Panc1 (cell line): ENCODE data around the gene NARF.

Source experiments
- POLR2AphosphoS5 ChIP-seq: IDR thresholded peaks from 2 replicates; pipeline ENCODE4 v1.6.1; 2012; ENCODE audit warnings: mild to moderate bottlenecking, low read depth, low read length, moderate library complexity
- SIN3A ChIP-seq: IDR thresholded peaks from 2 replicates; pipeline ENCODE4 v1.6.1; 2012; ENCODE audit warnings: low read depth, mild to moderate bottlenecking, low read length, moderate library complexity, borderline replicate concordance; ENCODE audit not compliant: insufficient read depth
- TCF7L2 ChIP-seq: IDR thresholded peaks from 2 replicates; pipeline ENCODE4 v1.6.1; 2011; ENCODE audit warnings: mild to moderate bottlenecking, low read depth, low read length, inconsistent platforms
- TF ChIP-seq, protein P1 (sequence below): fragments of 450-650 bp; IDR thresholded peaks from 2 replicates; pipeline ENCODE4 v1.5.1; 2017; ENCODE audit warnings: mild to moderate bottlenecking
- TF ChIP-seq, protein P2 (sequence below), 2 experiments: IDR thresholded peaks; 2 replicates each; pipeline ENCODE4 v1.6.1; 2011 to 2012; ENCODE audit warnings: low read depth in 2 of 2, control low read depth in 1 of 2, low read length in 1 of 2, mild to moderate bottlenecking in 1 of 2, moderate library complexity in 1 of 2; ENCODE audit not compliant: insufficient read depth in 1 of 2

DNA sequence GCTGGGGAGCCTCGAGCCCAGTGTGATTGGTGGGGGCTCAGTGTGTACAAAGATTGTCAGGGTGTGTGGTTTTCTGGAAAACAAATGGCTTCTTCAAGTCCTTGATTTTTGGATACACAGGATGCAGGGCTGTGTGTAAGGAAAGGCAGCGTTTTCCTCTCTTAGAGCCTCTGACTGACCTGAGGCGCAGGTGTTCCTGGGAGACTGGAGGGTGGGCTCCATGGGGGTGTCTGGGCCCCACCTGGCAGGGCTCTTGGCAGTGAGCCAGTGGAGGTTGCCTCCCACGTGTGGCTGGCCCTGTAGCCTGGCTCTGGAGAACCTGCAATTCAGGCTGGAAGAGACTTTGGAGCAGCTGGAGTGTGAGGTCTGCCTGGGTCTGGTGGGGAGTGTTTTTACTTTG lies 66.0 kb downstream of the NARF start:
- TF ChIP-seq, protein P1, sequence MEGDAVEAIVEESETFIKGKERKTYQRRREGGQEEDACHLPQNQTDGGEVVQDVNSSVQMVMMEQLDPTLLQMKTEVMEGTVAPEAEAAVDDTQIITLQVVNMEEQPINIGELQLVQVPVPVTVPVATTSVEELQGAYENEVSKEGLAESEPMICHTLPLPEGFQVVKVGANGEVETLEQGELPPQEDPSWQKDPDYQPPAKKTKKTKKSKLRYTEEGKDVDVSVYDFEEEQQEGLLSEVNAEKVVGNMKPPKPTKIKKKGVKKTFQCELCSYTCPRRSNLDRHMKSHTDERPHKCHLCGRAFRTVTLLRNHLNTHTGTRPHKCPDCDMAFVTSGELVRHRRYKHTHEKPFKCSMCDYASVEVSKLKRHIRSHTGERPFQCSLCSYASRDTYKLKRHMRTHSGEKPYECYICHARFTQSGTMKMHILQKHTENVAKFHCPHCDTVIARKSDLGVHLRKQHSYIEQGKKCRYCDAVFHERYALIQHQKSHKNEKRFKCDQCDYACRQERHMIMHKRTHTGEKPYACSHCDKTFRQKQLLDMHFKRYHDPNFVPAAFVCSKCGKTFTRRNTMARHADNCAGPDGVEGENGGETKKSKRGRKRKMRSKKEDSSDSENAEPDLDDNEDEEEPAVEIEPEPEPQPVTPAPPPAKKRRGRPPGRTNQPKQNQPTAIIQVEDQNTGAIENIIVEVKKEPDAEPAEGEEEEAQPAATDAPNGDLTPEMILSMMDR = no peak
- TF ChIP-seq SIN3A (no peak), POLR2AphosphoS5 (no peak), TCF7L2 (no peak)
- TF ChIP-seq, protein P2, sequence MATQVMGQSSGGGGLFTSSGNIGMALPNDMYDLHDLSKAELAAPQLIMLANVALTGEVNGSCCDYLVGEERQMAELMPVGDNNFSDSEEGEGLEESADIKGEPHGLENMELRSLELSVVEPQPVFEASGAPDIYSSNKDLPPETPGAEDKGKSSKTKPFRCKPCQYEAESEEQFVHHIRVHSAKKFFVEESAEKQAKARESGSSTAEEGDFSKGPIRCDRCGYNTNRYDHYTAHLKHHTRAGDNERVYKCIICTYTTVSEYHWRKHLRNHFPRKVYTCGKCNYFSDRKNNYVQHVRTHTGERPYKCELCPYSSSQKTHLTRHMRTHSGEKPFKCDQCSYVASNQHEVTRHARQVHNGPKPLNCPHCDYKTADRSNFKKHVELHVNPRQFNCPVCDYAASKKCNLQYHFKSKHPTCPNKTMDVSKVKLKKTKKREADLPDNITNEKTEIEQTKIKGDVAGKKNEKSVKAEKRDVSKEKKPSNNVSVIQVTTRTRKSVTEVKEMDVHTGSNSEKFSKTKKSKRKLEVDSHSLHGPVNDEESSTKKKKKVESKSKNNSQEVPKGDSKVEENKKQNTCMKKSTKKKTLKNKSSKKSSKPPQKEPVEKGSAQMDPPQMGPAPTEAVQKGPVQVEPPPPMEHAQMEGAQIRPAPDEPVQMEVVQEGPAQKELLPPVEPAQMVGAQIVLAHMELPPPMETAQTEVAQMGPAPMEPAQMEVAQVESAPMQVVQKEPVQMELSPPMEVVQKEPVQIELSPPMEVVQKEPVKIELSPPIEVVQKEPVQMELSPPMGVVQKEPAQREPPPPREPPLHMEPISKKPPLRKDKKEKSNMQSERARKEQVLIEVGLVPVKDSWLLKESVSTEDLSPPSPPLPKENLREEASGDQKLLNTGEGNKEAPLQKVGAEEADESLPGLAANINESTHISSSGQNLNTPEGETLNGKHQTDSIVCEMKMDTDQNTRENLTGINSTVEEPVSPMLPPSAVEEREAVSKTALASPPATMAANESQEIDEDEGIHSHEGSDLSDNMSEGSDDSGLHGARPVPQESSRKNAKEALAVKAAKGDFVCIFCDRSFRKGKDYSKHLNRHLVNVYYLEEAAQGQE (IDR thresholded peaks at IDR 0.05; ENCODE audit: insufficient read depth in 1 of 2, low read depth in 2 of 2, low read length in 1 of 2) = no peak
